SK-N-SH treated with all-trans-retinoic acid at 6 μM for 48 hours (cell line): Measurements from ENCODE around the gene ALDH16A1.

Source experiments
- ATAC-seq: fragments of 200-7000 bp; cut with Tn5 transposase; 3 replicates; pipeline ENCODE4 v1.9.1; 2020; ENCODE audit warnings: mild to moderate bottlenecking, moderate library complexity
- ARNTL ChIP-seq: fragments of 450-650 bp; formaldehyde crosslinking; IDR thresholded peaks from 2 replicates; pipeline ENCODE4 v1.5.0; 2020; ENCODE audit warnings: low read depth, mild to moderate bottlenecking, moderate library complexity, borderline replicate concordance
- BACH2 ChIP-seq: fragments of 250-450 bp; sonication (Bioruptor Pico); IDR thresholded peaks from 2 replicates; pipeline ENCODE4 v1.9.0; 2021; ENCODE audit warnings: mild to moderate bottlenecking, borderline replicate concordance
- CREB5 ChIP-seq: fragments of 250-450 bp; sonication (Bioruptor Pico); IDR thresholded peaks from 2 replicates; pipeline ENCODE4 v1.5.1; 2020; ENCODE audit warnings: low read depth, mild to moderate bottlenecking, moderate library complexity
- CSDC2 ChIP-seq: fragments of 250-450 bp; sonication (Bioruptor Pico); IDR thresholded peaks from 2 replicates; pipeline ENCODE4 v1.5.0; 2020; ENCODE audit warnings: mild to moderate bottlenecking, moderate library complexity
- ESRRG ChIP-seq: fragments of 250-450 bp; sonication (Bioruptor Pico); IDR thresholded peaks from 2 replicates; pipeline ENCODE4 v1.6.1; 2021; ENCODE audit warnings: mild to moderate bottlenecking
- GLIS3 ChIP-seq: fragments of 250-450 bp; sonication (Bioruptor Pico); IDR thresholded peaks from 2 replicates; pipeline ENCODE4 v1.5.0; 2020; ENCODE audit warnings: mild to moderate bottlenecking, moderate library complexity
- ISL1 ChIP-seq: fragments of 250-450 bp; sonication (Bioruptor Pico); IDR thresholded peaks from 2 replicates; pipeline ENCODE4 v2.1.2; 2022; ENCODE audit warnings: mild to moderate bottlenecking, moderate library complexity
- OSR1 ChIP-seq: fragments of 250-450 bp; sonication (Bioruptor Pico); IDR thresholded peaks from 2 replicates; pipeline ENCODE4 v1.8.0; 2022; ENCODE audit warnings: moderate library complexity, mild to moderate bottlenecking, inconsistent platforms
- POU6F1 ChIP-seq: fragments of 250-450 bp; sonication (Bioruptor Pico); IDR thresholded peaks from 2 replicates; pipeline ENCODE4 v1.8.0; 2021; ENCODE audit warnings: low read depth, mild to moderate bottlenecking, moderate library complexity, borderline replicate concordance
- RARB ChIP-seq: fragments of 250-450 bp; sonication (Bioruptor Pico); IDR thresholded peaks from 2 replicates; pipeline ENCODE4 v1.8.0; 2021; ENCODE audit warnings: mild to moderate bottlenecking, moderate library complexity
- SNAI2 ChIP-seq: fragments of 250-450 bp; sonication (Bioruptor Pico); IDR thresholded peaks from 2 replicates; pipeline ENCODE4 v1.5.0; 2020; ENCODE audit warnings: mild to moderate bottlenecking, moderate library complexity
- TCF4 ChIP-seq: fragments of 250-450 bp; sonication (Bioruptor Pico); IDR thresholded peaks from 2 replicates; pipeline ENCODE4 v1.8.0; 2021; ENCODE audit warnings: mild to moderate bottlenecking, moderate library complexity, borderline replicate concordance
- TSHZ2 ChIP-seq: fragments of 250-450 bp; sonication (Bioruptor Pico); IDR thresholded peaks from 2 replicates; pipeline ENCODE4 v1.5.0; 2020; ENCODE audit warnings: mild to moderate bottlenecking, moderate library complexity
- ZC3H10 ChIP-seq: fragments of 250-450 bp; sonication (Bioruptor Pico); IDR thresholded peaks from 2 replicates; pipeline ENCODE4 v1.5.1; 2021; ENCODE audit warnings: mild to moderate bottlenecking, moderate library complexity
- ZFP3 ChIP-seq: fragments of 250-450 bp; sonication (Bioruptor Pico); IDR thresholded peaks from 2 replicates; pipeline ENCODE4 v1.5.0; 2020; ENCODE audit warnings: mild to moderate bottlenecking, moderate library complexity
- ZFP30 ChIP-seq: fragments of 450-650 bp; formaldehyde crosslinking; IDR thresholded peaks from 2 replicates; pipeline ENCODE4 v1.5.0; 2022; ENCODE audit warnings: mild to moderate bottlenecking, moderate library complexity
- ZNF565 ChIP-seq: fragments of 450-650 bp; formaldehyde crosslinking; conservative IDR thresholded peaks from 2 replicates; pipeline ENCODE4 v1.5.0; 2020; ENCODE audit warnings: low read depth, mild to moderate bottlenecking, moderate library complexity
- ZNF70 ChIP-seq: fragments of 450-650 bp; formaldehyde crosslinking; IDR thresholded peaks from 2 replicates; pipeline ENCODE4 v1.5.0; 2020; ENCODE audit warnings: mild to moderate bottlenecking, moderate library complexity
- ZNF8 ChIP-seq: fragments of 450-650 bp; formaldehyde crosslinking; IDR thresholded peaks from 2 replicates; pipeline ENCODE4 v1.5.0; 2020; ENCODE audit warnings: mild to moderate bottlenecking, moderate library complexity
- TF ChIP-seq, protein P1 (sequence below): fragments of 250-450 bp; sonication (Bioruptor Pico); IDR thresholded peaks from 2 replicates; pipeline ENCODE4 v1.5.1; 2021; ENCODE audit warnings: mild to moderate bottlenecking, moderate library complexity
- TF ChIP-seq, protein P2 (sequence below): fragments of 250-450 bp; sonication (Bioruptor Pico); IDR thresholded peaks from 2 replicates; pipeline ENCODE4 v1.8.0; 2020; ENCODE audit warnings: mild to moderate bottlenecking, moderate library complexity, borderline replicate concordance

The ALDH16A1 gene

GRCh38 chr19:49465371-49465770, 12.3 kb downstream of the ALDH16A1 start:
- TF ChIP-seq ZNF70 (CRISPR knock-in tag) = no peak
- no peak for TF ChIP-seq RARB (CRISPR knock-in tag)
- no peak for TF ChIP-seq TCF4
- no peak for TF ChIP-seq TSHZ2
- no peak for TF ChIP-seq ZNF565 (CRISPR knock-in tag)
- TF ChIP-seq CSDC2 = no peak
- TF ChIP-seq ZFP3 = no peak
- TF ChIP-seq, protein P1, sequence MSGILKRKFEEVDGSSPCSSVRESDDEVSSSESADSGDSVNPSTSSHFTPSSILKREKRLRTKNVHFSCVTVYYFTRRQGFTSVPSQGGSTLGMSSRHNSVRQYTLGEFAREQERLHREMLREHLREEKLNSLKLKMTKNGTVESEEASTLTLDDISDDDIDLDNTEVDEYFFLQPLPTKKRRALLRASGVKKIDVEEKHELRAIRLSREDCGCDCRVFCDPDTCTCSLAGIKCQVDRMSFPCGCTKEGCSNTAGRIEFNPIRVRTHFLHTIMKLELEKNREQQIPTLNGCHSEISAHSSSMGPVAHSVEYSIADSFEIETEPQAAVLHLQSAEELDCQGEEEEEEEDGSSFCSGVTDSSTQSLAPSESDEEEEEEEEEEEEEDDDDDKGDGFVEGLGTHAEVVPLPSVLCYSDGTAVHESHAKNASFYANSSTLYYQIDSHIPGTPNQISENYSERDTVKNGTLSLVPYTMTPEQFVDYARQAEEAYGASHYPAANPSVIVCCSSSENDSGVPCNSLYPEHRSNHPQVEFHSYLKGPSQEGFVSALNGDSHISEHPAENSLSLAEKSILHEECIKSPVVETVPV (CRISPR knock-in tag) = no peak
- no peak for TF ChIP-seq GLIS3 (CRISPR knock-in tag)
- no peak for TF ChIP-seq SNAI2 (CRISPR knock-in tag)
- no peak for TF ChIP-seq POU6F1 (CRISPR knock-in tag)
- TF ChIP-seq ESRRG (CRISPR knock-in tag) = no peak
- TF ChIP-seq ISL1 (CRISPR knock-in tag) = no peak
- TF ChIP-seq, protein P2, sequence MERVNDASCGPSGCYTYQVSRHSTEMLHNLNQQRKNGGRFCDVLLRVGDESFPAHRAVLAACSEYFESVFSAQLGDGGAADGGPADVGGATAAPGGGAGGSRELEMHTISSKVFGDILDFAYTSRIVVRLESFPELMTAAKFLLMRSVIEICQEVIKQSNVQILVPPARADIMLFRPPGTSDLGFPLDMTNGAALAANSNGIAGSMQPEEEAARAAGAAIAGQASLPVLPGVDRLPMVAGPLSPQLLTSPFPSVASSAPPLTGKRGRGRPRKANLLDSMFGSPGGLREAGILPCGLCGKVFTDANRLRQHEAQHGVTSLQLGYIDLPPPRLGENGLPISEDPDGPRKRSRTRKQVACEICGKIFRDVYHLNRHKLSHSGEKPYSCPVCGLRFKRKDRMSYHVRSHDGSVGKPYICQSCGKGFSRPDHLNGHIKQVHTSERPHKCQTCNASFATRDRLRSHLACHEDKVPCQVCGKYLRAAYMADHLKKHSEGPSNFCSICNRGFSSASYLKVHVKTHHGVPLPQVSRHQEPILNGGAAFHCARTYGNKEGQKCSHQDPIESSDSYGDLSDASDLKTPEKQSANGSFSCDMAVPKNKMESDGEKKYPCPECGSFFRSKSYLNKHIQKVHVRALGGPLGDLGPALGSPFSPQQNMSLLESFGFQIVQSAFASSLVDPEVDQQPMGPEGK (CRISPR knock-in tag) = no peak
- no peak for TF ChIP-seq OSR1 (CRISPR knock-in tag)
- no peak for TF ChIP-seq ARNTL (CRISPR knock-in tag)
- no peak for TF ChIP-seq ZC3H10 (CRISPR knock-in tag)
- ATAC-seq = no peak

DNA sequence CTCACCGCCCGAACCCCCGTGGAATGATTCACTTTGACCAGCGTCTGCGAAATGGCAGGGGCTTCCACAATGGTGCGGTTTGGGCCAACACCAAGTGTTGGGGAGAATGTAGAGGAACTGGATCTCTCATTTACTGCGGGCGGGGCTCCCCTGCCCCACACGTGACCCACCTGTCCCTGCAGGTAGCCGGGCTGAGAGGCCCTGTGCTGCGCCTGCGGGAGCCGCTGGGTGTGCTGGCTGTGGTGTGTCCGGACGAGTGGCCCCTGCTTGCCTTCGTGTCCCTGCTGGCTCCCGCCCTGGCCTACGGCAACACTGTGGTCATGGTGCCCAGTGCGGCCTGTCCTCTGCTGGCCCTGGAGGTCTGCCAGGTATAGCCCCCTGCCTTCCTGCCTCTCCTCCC, 15.2 kb downstream of the ALDH16A1 start:
- no peak for TF ChIP-seq BACH2 (CRISPR knock-in tag)
- TF ChIP-seq GLIS3 (CRISPR knock-in tag) = no peak
- TF ChIP-seq OSR1 (CRISPR knock-in tag) = no peak
- TF ChIP-seq CSDC2 = no peak
- no peak for ATAC-seq

GRCh38 chr19:49468746-49469447, 15.9 kb downstream of the ALDH16A1 start:
- ATAC-seq = peak; percentile 18; the same call in 1 of the 3 replicates
- no peak for TF ChIP-seq RARB (CRISPR knock-in tag)
- TF ChIP-seq ZNF8 (CRISPR knock-in tag) = no peak
- TF ChIP-seq ESRRG (CRISPR knock-in tag) = no peak
- TF ChIP-seq ZC3H10 (CRISPR knock-in tag) = no peak
- no peak for TF ChIP-seq ISL1 (CRISPR knock-in tag)
- TF ChIP-seq CREB5 (CRISPR knock-in tag) = no peak
- TF ChIP-seq TSHZ2 = no peak
- TF ChIP-seq ZFP30 = no peak
- TF ChIP-seq, protein P2 (CRISPR knock-in tag) = no peak
- TF ChIP-seq, protein P1 (CRISPR knock-in tag) = no peak
- no peak for TF ChIP-seq CSDC2
- no peak for TF ChIP-seq TCF4
- TF ChIP-seq GLIS3 (CRISPR knock-in tag) = no peak
- no peak for TF ChIP-seq ZNF70 (CRISPR knock-in tag)
